ENCODE results near the gene CD300LB.
"Not testable (repeated sequence)": the region's sequence is repeated elsewhere in the genome, so short reads cannot be mapped to it uniquely, and the experiment has no call there.

The CD300LB gene

DNA sequence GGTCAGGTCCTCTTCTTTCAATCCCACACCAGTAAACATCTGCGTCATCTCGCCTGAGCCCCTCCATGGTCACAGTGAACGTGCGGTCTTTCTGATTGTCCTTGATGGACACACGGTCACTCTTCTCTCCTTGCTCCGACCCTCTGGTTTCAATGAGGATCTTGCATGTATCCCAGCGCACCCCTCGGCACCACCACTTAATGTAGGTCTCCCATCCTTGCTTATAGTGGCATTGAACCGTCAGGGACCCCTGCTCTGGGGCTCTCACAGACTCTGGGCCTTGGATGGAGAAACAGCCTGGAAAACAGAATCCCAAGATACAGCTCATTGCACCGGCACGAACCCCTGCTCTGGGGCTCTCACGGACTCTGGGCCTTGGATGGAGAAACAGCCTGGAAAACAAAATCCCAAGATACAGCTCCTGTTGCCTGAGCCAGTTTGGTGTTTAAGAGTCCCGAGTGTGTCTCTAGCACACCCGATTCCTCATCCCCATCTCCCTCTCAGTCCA is 5.4 kb downstream of the CD300LB start:
- no peak for DNase-seq (ENCODE audit: low read depth in 2 of 2)

DNA sequence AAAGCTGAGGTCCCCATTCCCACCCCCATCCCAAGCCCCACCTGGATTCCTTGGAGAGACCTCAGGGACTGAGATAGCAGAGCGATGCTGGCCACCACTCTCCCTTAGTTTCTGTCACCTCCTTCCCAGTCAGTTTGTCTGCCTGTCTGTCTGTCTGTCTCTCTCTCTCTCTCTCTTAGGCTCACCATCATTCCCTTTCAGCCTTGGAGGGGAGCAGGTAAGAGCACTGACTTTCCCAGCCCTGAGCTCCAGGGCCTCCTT is 5.9 kb downstream of the CD300LB start:
- DNase-seq (ENCODE audit: low read depth in 2 of 2) = no peak

DNA sequence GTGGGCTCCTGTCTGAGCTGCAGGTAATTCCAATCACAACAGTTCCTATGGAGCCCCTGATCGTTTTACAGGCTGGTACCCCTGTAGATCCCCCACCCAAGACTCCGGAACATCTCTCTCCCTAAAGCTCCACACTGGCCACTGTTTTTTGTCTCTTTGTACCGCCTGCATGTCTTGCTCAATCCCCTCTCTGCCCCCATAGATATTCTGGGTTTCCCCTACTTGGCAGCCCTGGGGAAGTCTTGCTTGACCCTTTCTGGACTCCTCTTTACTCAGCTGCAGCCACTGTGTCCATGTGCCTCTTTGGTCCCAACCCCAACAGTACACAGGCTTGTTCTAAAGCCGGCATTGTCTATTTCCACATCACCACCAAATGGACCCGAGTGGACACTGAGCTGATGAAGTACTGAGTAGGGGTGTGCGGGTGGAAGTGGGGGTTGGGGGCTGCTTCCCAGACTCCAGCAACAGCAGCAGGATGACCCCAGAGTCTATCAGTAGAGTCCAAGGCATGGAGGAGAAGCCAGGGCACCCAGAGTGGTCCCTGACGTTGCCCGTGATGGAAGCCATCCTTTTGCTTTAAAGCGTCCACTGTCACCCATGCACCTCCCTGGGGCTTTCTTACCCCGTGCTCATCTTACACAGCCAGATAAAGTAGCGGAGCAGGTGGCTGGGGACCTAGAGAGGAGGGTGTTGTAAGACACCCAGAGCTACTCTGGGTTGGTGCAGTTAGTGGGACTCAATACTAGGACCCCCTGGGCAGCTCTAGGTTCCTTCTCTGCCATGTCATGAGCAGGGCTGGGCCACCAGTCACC is 6.4 kb downstream of the CD300LB start:
- no peak for DNase-seq (ENCODE audit: low read depth in 2 of 2)

DNA sequence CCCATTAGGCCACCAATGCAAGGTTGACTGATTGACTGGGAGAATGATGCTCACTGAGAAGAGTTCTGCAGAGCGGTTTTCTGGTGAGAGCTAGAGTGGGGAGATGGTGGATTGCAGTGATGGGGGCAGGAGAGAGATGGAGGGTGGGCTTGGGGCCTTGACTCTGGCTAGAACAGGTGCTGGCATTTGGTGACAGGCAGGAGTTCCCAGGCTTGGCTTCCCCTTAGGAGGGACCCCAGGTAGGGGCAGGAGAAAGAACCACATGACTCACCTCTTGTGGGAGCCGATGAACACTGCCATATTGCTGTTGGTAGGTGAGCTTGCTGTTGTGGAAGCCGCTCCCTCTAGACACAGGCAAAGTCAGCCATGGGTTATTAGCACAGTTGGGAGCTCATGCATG is 8.0 kb downstream of the CD300LB start:
- DNase-seq (ENCODE audit: low read depth in 2 of 2) = no peak

DNA sequence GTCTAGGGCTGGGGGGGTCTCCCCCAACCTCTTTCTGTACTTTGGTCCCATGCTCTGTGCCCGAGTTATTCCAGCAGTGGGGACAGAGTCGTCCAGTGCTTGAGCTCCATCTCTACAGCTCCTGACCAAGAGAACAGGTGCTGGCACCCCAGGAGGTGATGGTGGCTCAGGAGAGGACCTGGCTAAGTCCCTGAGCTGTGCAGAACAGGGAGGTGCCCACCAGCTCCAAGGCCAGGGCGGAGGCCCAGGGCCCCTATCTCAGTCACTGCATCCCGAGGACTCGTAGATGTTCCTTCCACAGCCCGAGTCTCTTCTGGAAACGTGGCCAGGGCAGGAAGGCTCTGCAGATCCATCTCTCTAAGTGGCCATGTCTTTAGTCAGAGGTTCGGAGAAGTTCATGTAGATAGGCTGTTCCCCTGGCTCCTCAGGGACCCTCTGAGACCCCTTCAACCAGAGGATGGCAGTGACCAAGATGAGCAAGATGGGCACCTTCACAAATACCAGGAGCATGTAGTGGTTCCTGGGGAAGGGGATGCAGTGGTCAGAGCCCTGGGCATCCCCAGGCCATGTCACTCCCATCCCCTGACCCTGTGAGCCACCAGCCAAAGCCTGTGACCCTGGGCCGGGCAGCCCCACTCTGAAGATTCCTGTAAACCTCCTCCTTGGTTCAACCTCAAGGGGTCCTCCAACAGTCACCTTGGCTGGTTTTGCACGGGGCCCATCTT is 8.7 kb downstream of the CD300LB start:
- no peak for DNase-seq (ENCODE audit: low read depth in 2 of 2)

DNA sequence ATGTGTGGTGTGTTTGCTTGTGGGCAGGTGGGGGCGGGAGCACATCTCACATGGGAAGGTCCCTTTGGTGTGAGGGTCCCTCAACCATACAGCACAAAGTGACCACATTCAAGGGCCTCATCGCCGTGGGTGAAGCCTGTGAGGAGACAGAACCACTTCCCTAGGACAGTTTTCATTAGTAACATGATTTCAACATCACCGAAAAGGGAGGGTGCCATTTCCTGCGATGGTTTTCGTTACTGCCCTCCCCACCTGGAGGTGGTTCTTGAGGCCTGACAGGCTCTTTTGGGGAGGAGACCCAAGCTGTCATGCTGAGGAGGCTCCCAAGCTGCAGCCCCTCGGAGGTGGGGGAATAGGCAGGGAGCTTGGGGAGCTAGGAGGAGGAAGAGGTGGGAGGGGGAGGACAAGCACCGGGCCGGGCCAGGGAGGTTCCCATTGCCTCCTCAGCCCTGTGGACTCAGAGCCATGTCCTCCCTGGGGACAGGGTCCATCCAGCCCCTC is 9.5 kb downstream of the CD300LB start:
- DNase-seq (ENCODE audit: low read depth in 2 of 2) = no peak

DNA sequence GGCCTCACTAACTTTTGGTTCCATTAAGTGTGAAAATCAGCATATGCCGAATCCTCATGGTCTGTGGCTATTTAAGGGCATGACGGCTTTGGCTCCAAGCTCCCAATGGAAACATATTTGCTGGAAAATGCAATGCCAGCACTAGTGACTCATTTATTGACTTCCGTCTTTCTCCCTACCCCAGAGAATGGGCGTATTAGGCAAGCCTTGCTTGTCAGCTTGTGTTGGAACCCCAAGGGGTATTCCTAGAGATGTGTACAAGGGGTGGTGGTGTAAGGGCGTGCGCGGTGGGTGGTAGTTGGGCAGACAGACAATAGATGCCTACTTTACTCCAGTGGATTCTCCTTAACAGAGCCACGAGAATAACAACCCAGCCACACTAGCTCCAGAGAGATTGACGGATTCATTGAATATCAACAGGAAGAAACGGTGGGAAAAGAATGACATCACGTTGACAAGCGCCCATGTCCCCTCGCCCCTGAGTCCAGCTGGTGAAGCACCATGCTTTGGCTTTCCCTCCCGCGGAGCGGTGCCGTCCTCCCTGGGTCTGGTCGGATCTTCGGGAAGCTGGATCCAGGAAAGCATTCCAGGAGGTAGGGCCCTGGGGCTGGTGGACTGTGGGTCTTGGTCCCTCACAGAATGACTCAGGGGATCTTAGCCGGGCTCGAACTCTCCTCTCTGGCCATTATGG is 10.3 kb downstream of the CD300LB start:
- DNase-seq (ENCODE audit: low read depth in 2 of 2) = no peak

DNA sequence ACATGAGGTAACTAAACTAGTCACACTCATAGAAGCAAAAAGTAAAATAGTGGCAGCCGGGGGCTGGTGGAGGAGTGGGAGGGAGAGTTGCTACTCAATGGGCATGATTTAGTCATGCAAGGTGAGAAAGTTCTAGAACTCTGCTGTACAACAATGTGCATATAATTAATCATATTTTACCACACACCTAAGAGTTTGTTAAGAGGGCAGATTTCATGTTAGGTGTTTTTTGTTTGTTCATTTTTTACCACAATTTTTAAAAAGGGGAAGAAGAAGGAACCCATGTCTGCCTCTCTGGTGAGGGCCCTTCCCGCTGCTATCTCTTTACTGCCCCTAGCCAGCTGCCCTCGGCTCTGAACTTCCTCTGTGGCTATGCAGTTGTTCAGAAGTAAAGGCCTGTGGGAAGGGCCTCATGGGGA is 11.2 kb downstream of the CD300LB start:
- no peak for DNase-seq (ENCODE audit: low read depth in 2 of 2)

DNA sequence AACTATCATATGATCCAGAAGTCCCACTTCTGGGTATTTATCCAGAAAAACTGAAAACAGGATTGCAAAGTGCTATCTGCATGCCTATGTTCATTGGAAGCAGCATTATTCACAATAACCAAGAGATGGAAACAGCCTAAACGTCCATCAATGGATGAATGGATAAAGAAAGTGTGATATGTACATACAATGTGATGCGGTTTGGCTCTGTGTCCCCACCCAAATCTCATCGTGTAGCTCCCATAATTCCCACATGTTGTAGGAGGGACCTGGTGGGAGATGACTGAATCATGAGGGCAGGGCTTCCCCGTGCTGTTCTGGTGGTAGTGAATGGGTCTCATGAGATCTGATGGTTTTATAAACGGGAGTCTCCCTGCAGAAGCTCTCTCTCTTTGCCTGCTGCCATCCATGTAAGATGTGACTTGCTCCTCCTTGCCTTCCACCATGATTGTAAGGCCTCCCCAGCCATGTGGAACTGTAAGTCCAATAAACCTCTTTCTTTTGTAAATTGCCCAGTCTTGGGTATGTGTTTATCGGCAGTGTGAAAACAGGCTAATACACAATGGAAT is 12.8 kb downstream of the CD300LB start:
- not testable (repeated sequence) for DNase-seq (ENCODE audit: low read depth in 2 of 2)

DNA sequence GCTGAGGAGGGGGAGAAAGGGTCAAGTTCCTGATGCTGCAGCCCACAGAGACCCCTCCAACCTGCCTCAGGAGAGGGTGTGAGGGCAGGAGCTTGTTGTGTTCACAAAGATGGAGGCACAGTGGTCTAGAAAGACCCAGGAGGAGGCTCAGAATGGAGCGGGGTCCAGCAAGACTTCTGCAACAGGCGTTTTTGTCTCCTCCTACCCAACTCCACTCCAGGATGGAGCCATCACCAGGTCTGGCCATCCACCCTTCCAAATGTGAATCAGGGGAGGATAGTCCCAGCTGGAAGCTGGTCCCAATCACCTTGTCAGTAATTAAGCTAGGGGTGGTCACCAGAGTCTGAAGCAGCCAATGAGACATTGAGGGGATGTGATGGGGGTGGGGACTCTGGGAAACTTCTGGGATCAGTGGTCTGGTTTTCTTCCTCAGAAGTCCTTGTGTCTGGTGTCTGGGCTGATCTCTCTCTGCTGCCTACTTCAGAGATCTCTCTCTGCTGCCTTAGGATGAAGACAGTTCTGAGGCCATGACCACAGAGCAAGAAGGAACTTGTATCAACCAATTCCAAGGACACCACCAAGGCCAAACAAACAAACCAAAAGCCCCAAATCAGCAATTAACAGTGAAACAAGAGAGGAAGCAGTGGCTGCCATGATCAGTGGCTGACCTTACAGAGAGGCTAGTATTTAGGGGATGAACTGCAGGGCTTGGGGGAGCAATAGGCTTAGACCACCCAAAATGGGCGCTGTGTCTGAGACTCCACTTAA is 14.5 kb downstream of the CD300LB start:
- DNase-seq (ENCODE audit: low read depth in 2 of 2) = no peak

DNA sequence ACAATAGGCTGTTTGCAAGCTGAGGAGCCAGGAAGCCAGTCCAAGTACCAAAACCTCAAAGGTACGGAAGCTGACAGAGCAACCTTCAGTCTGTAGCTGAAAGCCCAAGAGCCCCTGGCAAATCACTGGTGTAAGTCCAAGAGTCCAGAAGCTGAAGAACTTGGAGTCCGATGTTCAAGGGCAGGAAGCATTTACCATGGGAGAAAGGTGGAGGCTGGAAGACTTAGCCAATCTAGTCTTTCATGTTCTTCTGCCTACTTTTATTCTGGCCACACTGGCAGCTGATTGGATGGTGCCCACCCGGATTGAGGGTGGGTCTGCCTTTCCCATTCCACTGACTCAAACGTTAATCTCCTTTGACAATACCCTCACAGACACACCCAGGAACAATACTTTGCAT is 15.3 kb downstream of the CD300LB start:
- no peak for DNase-seq (ENCODE audit: low read depth in 2 of 2)

DNA sequence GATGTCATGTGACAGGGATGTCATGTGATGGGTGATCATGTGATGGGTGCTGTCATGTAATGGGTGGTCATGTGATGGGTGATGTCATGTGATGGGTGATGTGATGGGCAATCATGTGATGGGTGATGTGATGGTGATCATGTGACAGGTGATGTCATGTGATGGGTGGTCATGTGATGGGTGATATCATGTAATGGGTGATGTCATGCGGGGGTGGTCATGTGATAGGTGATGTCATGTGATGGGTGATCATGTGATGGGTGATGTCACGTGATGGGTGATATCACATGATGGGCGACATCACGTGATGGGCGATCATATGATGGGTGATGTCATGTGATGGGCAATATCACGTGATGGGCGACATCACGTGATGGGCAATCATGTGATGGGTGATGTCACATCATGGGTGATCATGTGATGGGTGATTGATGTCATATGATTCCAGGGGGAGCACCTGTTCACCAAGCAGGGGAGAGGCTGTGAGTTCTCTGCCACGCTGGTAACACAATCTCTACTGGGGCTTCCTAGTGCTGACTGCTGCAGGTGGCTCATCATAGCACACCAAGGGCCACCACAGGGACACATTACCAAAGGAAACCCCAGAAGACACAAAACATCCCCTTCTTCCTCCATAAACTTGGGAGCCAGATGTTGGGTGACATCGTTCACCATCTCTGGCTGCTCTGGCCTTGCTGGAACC is 16.5 kb downstream of the CD300LB start:
- DNase-seq (ENCODE audit: low read depth in 2 of 2) = peak; percentile 13 to 32

DNA sequence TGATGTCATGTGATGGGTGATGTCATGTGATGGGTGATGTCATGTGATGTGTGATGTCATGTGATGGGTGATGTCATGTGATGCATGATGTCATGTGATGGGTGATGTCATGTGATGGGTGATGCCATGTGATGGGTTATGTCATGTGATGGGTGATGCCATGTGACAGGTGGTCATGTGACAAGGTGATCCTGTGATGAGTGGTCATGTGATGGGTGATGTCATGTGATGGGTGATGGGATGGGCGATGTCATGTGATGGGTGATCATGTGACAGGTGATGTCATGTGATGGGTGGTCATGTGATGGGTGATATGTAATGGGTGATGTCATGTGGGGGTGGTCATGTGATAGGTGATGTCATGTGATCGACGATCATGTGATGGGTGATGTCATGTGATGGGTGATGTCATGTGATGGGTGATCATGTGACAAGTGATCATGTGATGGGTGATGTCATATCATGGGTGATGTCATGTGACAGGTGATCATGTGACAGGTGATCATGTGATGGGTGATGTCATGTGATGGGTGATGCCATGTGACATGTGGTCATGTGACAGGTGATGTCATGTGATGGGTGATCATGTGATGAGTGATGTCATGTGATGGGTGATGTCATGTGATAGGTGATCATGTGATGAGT is 17.2 kb downstream of the CD300LB start:
- peak in 1 of 2 donors; percentile 39 for DNase-seq (ENCODE audit: low read depth in 2 of 2)

DNA sequence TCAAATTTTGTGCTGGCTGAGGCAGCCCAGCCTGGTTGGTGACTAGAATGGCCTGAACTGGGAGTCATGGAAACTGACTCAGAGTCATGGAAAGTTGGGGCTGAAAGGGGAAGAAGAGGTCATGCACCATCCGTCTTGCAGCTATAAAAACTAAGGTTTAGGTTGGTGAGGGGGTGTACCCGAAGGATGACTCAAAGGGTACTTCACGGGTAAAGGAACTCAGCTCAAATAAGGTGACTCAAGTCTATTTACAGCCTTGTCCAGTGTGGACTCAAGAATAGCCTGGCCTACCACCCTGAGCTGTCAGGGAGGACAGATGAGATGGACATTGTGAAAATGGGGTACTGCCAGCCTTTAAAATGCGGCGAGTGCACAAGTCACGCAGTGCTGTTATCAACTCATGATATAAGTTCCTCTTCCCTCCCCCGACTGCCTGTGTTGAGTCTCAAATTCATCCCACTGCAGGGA is 18.6 kb downstream of the CD300LB start:
- DNase-seq (ENCODE audit: low read depth in 2 of 2) = peak; percentile 34 to 52

DNA sequence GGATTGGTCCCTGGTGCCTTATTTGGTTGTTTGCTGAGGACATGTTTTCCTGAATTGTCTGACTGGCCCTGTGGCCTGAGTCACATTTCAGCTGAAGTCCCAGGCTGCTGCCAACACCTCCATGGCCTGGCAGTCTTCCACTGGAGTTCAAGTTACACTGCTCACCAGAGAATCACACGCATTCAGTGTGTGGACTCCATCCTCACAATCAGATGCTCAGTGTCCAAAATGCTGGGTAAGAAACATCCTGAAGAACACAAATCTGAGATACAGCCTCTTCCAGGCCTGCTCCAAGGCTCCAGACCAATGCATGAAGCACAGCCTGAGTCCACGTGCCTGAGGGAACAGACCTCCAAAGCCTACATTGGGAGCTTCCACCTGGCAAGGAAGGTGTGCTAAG is 19.2 kb downstream of the CD300LB start:
- DNase-seq (ENCODE audit: low read depth in 2 of 2) = no peak

DNA sequence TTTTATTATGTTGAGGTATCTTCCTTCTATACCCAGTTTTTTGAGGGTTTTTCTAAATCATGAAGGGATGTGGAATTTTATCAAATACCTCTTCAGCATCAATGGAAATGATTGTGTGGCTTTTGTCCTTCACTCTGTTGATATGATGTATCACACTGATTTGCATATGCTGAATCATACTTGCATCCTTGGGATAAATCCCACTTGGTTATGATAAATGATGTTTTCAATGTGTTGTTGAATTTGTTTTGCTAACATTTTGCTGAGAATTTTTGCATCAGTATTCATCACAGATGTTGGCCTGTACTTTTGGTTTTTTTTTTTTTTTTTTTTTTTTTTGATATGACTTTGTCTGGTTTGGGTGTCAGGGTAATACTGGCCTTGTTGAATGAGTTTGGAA is 23.1 kb downstream of the CD300LB start:
- no peak for DNase-seq (ENCODE audit: low read depth in 2 of 2)

DNA sequence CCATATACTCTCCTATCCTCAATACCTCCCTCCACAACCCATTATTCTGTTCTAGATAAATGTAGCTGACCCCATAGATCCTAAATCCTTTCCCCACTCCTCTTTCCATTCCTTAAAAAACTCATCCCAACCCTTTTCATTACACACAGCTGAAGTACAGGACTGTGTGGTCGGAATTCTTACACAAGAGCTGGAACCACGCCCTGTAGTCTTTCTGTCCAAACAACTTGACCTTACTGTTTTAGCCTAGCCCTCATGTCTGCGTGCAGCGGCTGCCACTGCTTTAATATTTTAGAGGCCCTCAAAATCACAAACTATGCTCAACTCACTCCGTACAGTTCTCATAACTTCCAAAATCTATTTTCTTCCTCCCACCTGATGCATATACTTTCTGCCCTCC is 27.3 kb downstream of the CD300LB start:
- DNase-seq (ENCODE audit: low read depth in 2 of 2) = not testable (repeated sequence)

DNA sequence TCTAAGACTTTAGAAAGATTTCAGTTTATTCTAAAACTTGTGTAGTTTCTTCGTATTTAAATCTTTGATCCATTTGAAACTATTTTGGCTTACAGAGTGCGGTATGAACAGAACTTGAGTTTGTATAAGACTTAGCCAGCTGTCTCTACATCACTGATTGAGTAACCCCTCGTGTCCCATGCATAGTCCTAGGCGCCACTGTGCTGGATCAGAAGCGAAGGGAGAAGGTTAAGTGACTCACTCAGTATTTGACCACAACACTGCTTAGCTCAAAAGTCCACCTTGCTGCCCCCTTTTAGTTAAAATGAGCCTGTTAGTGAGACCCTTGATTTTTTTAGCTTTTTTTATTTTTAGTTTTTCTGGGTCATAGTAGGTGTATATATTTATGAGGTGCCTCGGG is 28.4 kb downstream of the CD300LB start:
- no peak for DNase-seq (ENCODE audit: low read depth in 2 of 2)

DNA sequence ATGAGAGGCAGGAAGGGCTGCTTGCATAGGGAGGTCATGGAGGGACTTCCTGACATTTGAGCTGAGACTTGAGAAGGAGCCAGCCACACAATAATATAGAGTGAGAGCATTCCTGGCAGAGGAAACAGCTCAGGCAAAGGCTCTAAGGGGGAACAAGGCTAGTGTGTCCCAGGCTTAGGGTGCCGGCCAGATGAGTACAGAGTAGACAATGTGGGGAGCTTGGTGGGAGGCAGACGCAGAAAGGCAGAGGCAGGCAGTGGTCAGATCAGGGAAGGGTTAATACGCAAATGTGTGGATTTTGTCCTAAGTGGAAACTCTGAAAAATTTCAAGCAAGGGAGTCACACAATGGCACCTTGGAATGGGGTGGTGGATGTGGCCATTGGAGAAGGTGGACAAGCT is 31.3 kb downstream of the CD300LB start:
- no peak for DNase-seq (ENCODE audit: low read depth in 2 of 2)

DNA sequence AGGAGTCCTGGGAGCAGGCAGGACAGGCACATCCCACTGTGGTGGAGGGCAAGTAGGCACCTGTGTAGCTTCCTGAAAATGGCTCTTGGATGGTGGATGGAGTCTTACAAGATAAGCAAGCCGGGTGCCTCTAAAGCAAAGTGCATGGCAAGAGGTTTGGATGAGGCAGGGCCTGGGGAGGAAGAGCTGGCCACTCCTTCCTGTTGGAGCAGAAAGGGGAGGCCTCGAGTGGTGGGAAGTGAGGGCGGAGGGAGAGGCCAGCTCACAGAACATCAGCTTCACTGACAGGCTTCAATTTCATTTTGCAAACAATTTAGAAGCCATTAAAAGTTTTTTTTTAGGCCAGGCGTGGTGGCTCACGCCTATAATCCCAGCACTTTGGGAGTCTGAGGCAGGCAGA is 33.8 kb downstream of the CD300LB start:
- no peak for DNase-seq (ENCODE audit: low read depth in 2 of 2)

All from stimulated activated CD4-positive, alpha-beta T cell treated with anti-CD3 and anti-CD28 coated beads, Interleukin-4, amount 100 ng/mL, for 48 hours (primary cell).